HepG2 (cell line): ENCODE data around the gene RPE65. TPM values are rescaled to one million over a fixed set of nuclear protein-coding genes. Genes with fewer than 3 reads are reported as not detected.

Experiments
- ATAC-seq: fragments of 200-7000 bp; cut with Tn5 transposase; 3 replicates; pipeline ENCODE4 v1.9.1; 2020; ENCODE audit warnings: mild to moderate bottlenecking, moderate library complexity
- BruUV-seq: library from RNA; stranded (reverse); fragments of 400-500 nt; replicated peaks from 2 replicates; lab custom pipeline; 2021; lab: Mats Ljungman, UMichigan
- CTCF ChIA-PET: fragments of 300-600 bp; formaldehyde crosslinking; extraction: SDS; loops from one replicate; lab custom pipeline; 2021; ENCODE audit warnings: low total read pairs, inconsistent platforms, low intra/inter-chr PET ratio; lab: Yijun Ruan, JAX
- POLR2A ChIA-PET: fragments of 350-600 bp; sonication (Branson Sonifier 250); formaldehyde crosslinking; loops from one replicate; lab custom pipeline; 2020; ENCODE audit warnings: antibody characterized with exemption, inconsistent platforms; lab: Yijun Ruan, JAX
- DNase-seq: peaks from one replicate; pipeline ENCODE4 v3.0.0-alpha.2; 2015; ENCODE audit warnings: low spot score
- FAIRE-seq: peaks from 3 replicates; lab custom pipeline; 2011; peaks lifted over from hg19 to GRCh38; lab: Jason Lieb, UNC
- H2AFZ ChIP-seq: one replicate; pipeline ENCODE4 v1.6.1; 2011; ENCODE audit warnings: low read length, inconsistent platforms
- H3K27ac ChIP-seq: fragments of 300-600 bp; 3 replicates; pipeline ENCODE4 v1.8.0; 2011; ENCODE audit warnings: mixed run types, mild to moderate bottlenecking, mixed read lengths, low read length, inconsistent platforms; ENCODE audit not compliant: insufficient read depth; ENCODE audit errors: extremely low read length
- H3K27me3 ChIP-seq, 2 experiments: fragments of 200-600 bp in 1 of 2; 2 replicates in 1 of 2; 3 replicates in 1 of 2; pipeline versions ENCODE4 v1.6.0 to v1.8.0; 2011; ENCODE audit warnings: low read length in 2 of 2, mild to moderate bottlenecking in 2 of 2, moderate library complexity in 2 of 2, inconsistent platforms in 1 of 2; ENCODE audit not compliant: insufficient read depth in 2 of 2, control insufficient read depth in 1 of 2
- H3K36me3 ChIP-seq, 2 experiments: fragments of 200-600 bp in 1 of 2; replicated peaks in 1 of 2; 2 replicates in 1 of 2; 3 replicates in 1 of 2; pipeline versions ENCODE4 v1.5.1 to v1.8.0; 2011; ENCODE audit warnings: low read length in 2 of 2, inconsistent platforms in 1 of 2; ENCODE audit not compliant: insufficient read depth in 2 of 2, control insufficient read depth in 1 of 2
- H3K4me1 ChIP-seq: 2 replicates; pipeline ENCODE4 v1.5.1; 2012; ENCODE audit warnings: low read length, inconsistent platforms; ENCODE audit not compliant: insufficient read depth
- H3K4me2 ChIP-seq: 2 replicates; pipeline ENCODE4 v1.6.0; 2011; ENCODE audit warnings: low read depth, low read length, inconsistent platforms
- H3K4me3 ChIP-seq, 3 experiments: fragments of 200-600 bp in 1 of 3; sonication (generic), shearing (Covaris generic) in 1 of 3; replicated peaks in 1 of 3; 2 replicates each; pipeline ENCODE4 v1.5.1; 2011 to 2016; ENCODE audit warnings: low read length in 3 of 3, inconsistent platforms in 2 of 3, low read depth in 2 of 3, mild to moderate bottlenecking in 2 of 3, control low read depth in 1 of 3, mixed read lengths in 1 of 3; ENCODE audit not compliant: insufficient read depth in 1 of 3
- H3K79me2 ChIP-seq: one replicate; pipeline ENCODE4 v1.6.1; 2011; ENCODE audit warnings: low read length, inconsistent platforms; ENCODE audit not compliant: insufficient read depth
- H3K9ac ChIP-seq: 2 replicates; pipeline ENCODE4 v1.6.0; 2011; ENCODE audit warnings: mild to moderate bottlenecking, low read depth, low read length, inconsistent platforms; ENCODE audit not compliant: insufficient read depth
- H3K9me3 ChIP-seq: 2 replicates; pipeline ENCODE4 v1.5.1; 2012; ENCODE audit warnings: mild to moderate bottlenecking, low read length
- H4K20me1 ChIP-seq: 2 replicates; pipeline ENCODE4 v1.6.0; 2011; ENCODE audit warnings: inconsistent platforms, mild to moderate bottlenecking, low read length, moderate library complexity; ENCODE audit not compliant: insufficient read depth
- ATF1 ChIP-seq: IDR thresholded peaks from 2 replicates; pipeline ENCODE4 v1.6.1; 2016; ENCODE audit warnings: mild to moderate bottlenecking, control low read depth
- CCAR2 ChIP-seq: fragments of 200-400 bp; formaldehyde crosslinking; optimal IDR thresholded peaks from 2 replicates; pipeline ENCODE3; 2018; ENCODE audit warnings: low read depth, mild to moderate bottlenecking, low read length, moderate library complexity
- HNF4G ChIP-seq, 2 experiments: sonication (generic) in 1 of 2; formaldehyde crosslinking in 1 of 2; IDR thresholded peaks; 2 replicates each; pipeline versions ENCODE4 v1.4.0 to v1.6.1; 2011 to 2020; ENCODE audit warnings: borderline replicate concordance in 2 of 2, low read depth in 2 of 2, mild to moderate bottlenecking in 2 of 2, low read length in 1 of 2, missing genetic modification reagents in 1 of 2, moderate library complexity in 1 of 2
- KMT2A ChIP-seq: sonication (generic); formaldehyde crosslinking; IDR thresholded peaks from 2 replicates; pipeline ENCODE4 v1.4.0; 2020; ENCODE audit warnings: missing genetic modification reagents
- NCOR1 ChIP-seq: fragments of 200-600 bp; sonication (generic); IDR thresholded peaks from 2 replicates; pipeline ENCODE4 v1.7.0; 2017; ENCODE audit warnings: antibody characterized with exemption, low read length, borderline replicate concordance
- NRL ChIP-seq: sonication (generic); formaldehyde crosslinking; IDR thresholded peaks from 2 replicates; pipeline ENCODE4 v1.5.0; 2020; ENCODE audit warnings: missing genetic modification reagents, mild to moderate bottlenecking, moderate library complexity, borderline replicate concordance
- PHF8 ChIP-seq: sonication (generic); formaldehyde crosslinking; IDR thresholded peaks from 2 replicates; pipeline ENCODE4 v1.5.0; 2020; ENCODE audit warnings: missing genetic modification reagents
- RAD21 ChIP-seq: fragments of 450-650 bp; formaldehyde crosslinking; IDR thresholded peaks from 2 replicates; pipeline ENCODE4 v1.5.0; 2020; ENCODE audit warnings: mild to moderate bottlenecking
- SNAI1 ChIP-seq: sonication (generic); formaldehyde crosslinking; IDR thresholded peaks from 2 replicates; pipeline ENCODE4 v1.5.0; 2020; ENCODE audit warnings: mild to moderate bottlenecking, missing genetic modification reagents, borderline replicate concordance
- SP5 ChIP-seq: IDR thresholded peaks from 2 replicates; pipeline ENCODE4 v1.6.1; 2016; ENCODE audit warnings: low read depth, borderline replicate concordance
- ZFAT ChIP-seq: sonication (generic); formaldehyde crosslinking; conservative IDR thresholded peaks from 2 replicates; pipeline ENCODE4 v1.8.1; 2023; ENCODE audit warnings: missing genetic modification reagents, inconsistent platforms
- ZNF256 ChIP-seq: sonication (generic); formaldehyde crosslinking; conservative IDR thresholded peaks from 2 replicates; pipeline ENCODE4 v1.4.0; 2020; ENCODE audit warnings: missing genetic modification reagents
- ZNF432 ChIP-seq: sonication (generic); formaldehyde crosslinking; IDR thresholded peaks from 2 replicates; pipeline ENCODE4 v1.5.0; 2020; ENCODE audit warnings: missing genetic modification reagents, mild to moderate bottlenecking, borderline replicate concordance
- ZNF44 ChIP-seq: sonication (generic); formaldehyde crosslinking; IDR thresholded peaks from 2 replicates; pipeline ENCODE4 v1.5.1; 2020; ENCODE audit warnings: mild to moderate bottlenecking, missing genetic modification reagents
- ZNF841 ChIP-seq: sonication (generic); formaldehyde crosslinking; IDR thresholded peaks from 2 replicates; pipeline ENCODE4 v1.8.1; 2023; ENCODE audit warnings: missing genetic modification reagents, borderline replicate concordance
- WGBS: methylation state at CpG from one replicate; pipeline ENCODE4 v1.1.6; 2017; ENCODE audit warnings: low lambda C conversion rate; 5-methylcytosine and 5-hydroxymethylcytosine counted together
- in situ Hi-C: cut with HindIII; loops from 2 replicates; pipeline ENCODE4 v1.10.0; 2017; ENCODE audit warnings: low pct_unique_long_range_greater_than_20kb; ENCODE audit not compliant: extremely low pct_ligation_motif_present
- intact Hi-C: fragments of 100-400 bp; cut with micrococcal nuclease; formaldehyde crosslinking; loops from one replicate; pipeline ENCODE4 v1.10.0; 2022; ENCODE audit not compliant: unreplicated experiment
- polyA plus RNA-seq, 8 experiments: library from polyadenylated mRNA; depleted of rRNA in 3 of 8; stranded (reverse) in 7 of 8; unstranded in 1 of 8; fragments of >200 nt; fragmentation: Illumina TruSeq in 4 of 8; extraction: Trizol in 4 of 8; gene quantifications; 2 replicates each; pipeline versions ENCODE4 v1.2.1 to v1.2.3, GENCODE V29; 2011 to 2016; ENCODE audit warnings: low read depth in 4 of 8, missing spikeins in 1 of 8, mixed read lengths in 1 of 8; ENCODE audit not compliant: insufficient read depth in 1 of 8
- total RNA-seq, 5 experiments: library from RNA; depleted of rRNA; stranded (reverse); fragments of >200 nt; fragmentation: Illumina TruSeq; extraction: Trizol; gene quantifications; 2 replicates each; pipeline ENCODE4 v1.2.3, GENCODE V29; 2016; ENCODE audit warnings: low read depth in 1 of 5
- TF ChIP-seq, protein P1 (sequence below): sonication (generic); formaldehyde crosslinking; IDR thresholded peaks from 2 replicates; pipeline ENCODE4 v1.5.0; 2020; ENCODE audit warnings: missing genetic modification reagents
- TF ChIP-seq, protein P2 (sequence below): sonication (generic); formaldehyde crosslinking; conservative IDR thresholded peaks from 2 replicates; pipeline ENCODE4 v1.8.0; 2022; ENCODE audit warnings: low read depth, missing genetic modification reagents
- TF ChIP-seq, protein P3 (sequence below): sonication (generic); formaldehyde crosslinking; IDR thresholded peaks from 2 replicates; pipeline ENCODE4 v1.5.1; 2020; ENCODE audit warnings: missing genetic modification reagents, mild to moderate bottlenecking, borderline replicate concordance

RPE65 gene
- total and polyA plus RNA-seq, 2 of the 13 experiments (the other 11 are each of a cell fraction or from before 2014, with no cell fraction given), result not detected

DNA sequence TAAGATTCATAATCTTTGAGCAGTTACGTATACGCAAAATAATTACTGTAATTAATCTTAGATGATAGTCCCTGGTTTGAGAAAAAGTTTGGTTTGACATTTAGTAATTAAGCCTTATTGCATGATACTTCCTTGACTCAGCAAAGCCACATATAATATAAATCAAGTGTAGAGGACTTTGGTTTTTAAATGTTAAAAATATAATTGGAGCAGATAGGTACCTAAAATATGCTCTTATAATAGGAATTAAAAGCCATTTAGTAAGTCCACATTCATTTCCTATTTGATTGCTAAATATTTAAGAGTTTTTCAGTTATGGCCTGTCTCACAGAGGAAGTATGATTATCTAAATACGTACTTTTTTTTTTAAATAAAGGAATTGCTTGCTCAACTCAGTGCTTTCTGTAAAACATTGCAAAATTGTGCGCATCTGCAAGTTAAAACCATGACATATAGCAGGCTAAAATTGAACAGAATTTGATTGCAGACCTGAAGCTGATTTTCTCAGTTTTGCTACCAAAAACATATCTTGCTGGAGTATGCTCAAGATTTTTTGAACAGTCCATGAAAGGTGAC lies 20.4 kb downstream of the RPE65 start:
- DNase-seq, result no peak
- POLR2A ChIA-PET, result no interaction called here
- H3K27me3 ChIP-seq, result no peaks in the 10 kb centered on the region
- H3K4me3 ChIP-seq, result no peak overlapping the region
- H3K36me3 ChIP-seq, result no peaks in the 10 kb centered on the region
- no peaks in the 10 kb centered on the region for H3K4me1 ChIP-seq
- H3K79me2 ChIP-seq, result no peaks in the 10 kb centered on the region
- 60% methylated on average over 4 of the region's 4 CpGs for WGBS
- no peak for ATAC-seq
- H3K9me3 ChIP-seq, result no peaks in the 10 kb centered on the region
- H2AFZ ChIP-seq, result no peak overlapping the region
- TF ChIP-seq, protein P1, sequence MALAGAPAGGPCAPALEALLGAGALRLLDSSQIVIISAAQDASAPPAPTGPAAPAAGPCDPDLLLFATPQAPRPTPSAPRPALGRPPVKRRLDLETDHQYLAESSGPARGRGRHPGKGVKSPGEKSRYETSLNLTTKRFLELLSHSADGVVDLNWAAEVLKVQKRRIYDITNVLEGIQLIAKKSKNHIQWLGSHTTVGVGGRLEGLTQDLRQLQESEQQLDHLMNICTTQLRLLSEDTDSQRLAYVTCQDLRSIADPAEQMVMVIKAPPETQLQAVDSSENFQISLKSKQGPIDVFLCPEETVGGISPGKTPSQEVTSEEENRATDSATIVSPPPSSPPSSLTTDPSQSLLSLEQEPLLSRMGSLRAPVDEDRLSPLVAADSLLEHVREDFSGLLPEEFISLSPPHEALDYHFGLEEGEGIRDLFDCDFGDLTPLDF (CRISPR knock-in tag), result no peak
- TF ChIP-seq SNAI1 (CRISPR knock-in tag), result no peak
- no peak for TF ChIP-seq ATF1 (CRISPR knock-in tag)
- TF ChIP-seq NRL (CRISPR knock-in tag), result no peak
- no peak for TF ChIP-seq NCOR1
- TF ChIP-seq CCAR2, result no peak
- no peak for TF ChIP-seq RAD21
- TF ChIP-seq ZNF432 (CRISPR knock-in tag), result no peak
- TF ChIP-seq ZNF44 (CRISPR knock-in tag), result no peak
- TF ChIP-seq, protein P2, sequence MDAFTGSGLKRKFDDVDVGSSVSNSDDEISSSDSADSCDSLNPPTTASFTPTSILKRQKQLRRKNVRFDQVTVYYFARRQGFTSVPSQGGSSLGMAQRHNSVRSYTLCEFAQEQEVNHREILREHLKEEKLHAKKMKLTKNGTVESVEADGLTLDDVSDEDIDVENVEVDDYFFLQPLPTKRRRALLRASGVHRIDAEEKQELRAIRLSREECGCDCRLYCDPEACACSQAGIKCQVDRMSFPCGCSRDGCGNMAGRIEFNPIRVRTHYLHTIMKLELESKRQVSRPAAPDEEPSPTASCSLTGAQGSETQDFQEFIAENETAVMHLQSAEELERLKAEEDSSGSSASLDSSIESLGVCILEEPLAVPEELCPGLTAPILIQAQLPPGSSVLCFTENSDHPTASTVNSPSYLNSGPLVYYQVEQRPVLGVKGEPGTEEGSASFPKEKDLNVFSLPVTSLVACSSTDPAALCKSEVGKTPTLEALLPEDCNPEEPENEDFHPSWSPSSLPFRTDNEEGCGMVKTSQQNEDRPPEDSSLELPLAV (CRISPR knock-in tag), result no peak
- no peak for TF ChIP-seq KMT2A (CRISPR knock-in tag)
- TF ChIP-seq SP5, result no peak
- no peak for TF ChIP-seq ZFAT (CRISPR knock-in tag)
- TF ChIP-seq, protein P3, sequence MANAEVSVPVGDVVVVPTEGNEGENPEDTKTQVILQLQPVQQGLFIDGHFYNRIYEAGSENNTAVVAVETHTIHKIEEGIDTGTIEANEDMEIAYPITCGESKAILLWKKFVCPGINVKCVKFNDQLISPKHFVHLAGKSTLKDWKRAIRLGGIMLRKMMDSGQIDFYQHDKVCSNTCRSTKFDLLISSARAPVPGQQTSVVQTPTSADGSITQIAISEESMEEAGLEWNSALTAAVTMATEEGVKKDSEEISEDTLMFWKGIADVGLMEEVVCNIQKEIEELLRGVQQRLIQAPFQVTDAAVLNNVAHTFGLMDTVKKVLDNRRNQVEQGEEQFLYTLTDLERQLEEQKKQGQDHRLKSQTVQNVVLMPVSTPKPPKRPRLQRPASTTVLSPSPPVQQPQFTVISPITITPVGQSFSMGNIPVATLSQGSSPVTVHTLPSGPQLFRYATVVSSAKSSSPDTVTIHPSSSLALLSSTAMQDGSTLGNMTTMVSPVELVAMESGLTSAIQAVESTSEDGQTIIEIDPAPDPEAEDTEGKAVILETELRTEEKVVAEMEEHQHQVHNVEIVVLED, result no peak
- no peak for TF ChIP-seq HNF4G (IDR thresholded peaks at IDR 0.05; ENCODE audit: borderline replicate concordance, low read depth, low read length)
- TF ChIP-seq HNF4G (CRISPR knock-in tag; IDR thresholded peaks at IDR 0.05; ENCODE audit: borderline replicate concordance, low read depth), result no peak
- TF ChIP-seq PHF8 (CRISPR knock-in tag), result no peak
- no peak for TF ChIP-seq ZNF841 (CRISPR knock-in tag)
- no peak for TF ChIP-seq ZNF256 (CRISPR knock-in tag)
- BruUV-seq, result no TSS peak
- no peak for FAIRE-seq
- no peak overlapping the region for H3K4me2 ChIP-seq
- CTCF ChIA-PET, result no interaction called here
- H3K9ac ChIP-seq, result no peak overlapping the region
- no peaks in the 10 kb centered on the region for H4K20me1 ChIP-seq
- in situ Hi-C loops, result no loop called here
- intact Hi-C loops, result no loop called here
- H3K27ac ChIP-seq, result no peak overlapping the region
